ENCODE measurements around the gene D2HGDH. TPM values are rescaled to one million over a fixed set of nuclear protein-coding genes. Genes with fewer than 3 reads are reported as not detected.
A peak's percentile ranks its signal among the peaks of the same experiment; 100 is the strongest.

The D2HGDH gene
- total RNA-seq, 1 donor from 2014 or later = 10.0 TPM

DNA sequence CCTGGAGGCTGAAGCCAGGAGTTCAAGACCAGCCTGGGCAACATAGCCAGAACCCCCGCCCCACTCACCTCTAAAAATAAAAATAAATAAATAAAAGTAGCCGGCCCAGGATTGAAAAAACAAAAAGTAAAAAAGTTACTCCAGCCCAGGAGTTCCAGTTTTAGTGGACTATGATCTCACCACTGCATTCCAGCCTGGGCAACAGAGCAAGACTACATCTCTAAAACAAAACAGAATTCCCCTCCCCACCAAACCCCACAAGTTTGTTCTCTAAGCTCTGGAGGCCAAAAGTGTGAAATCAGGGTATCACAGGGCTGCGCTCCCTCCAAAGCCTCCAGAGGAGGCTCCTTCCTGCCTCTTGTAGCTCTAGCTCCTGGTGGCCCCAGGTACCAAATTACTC lies 1.7 kb downstream of the D2HGDH start:
- Mint-ChIP-seq H3K4me1 (ENCODE audit: low read depth, unreplicated experiment) (peaks cover 2% of the 10 kb centered on the region), H3K9me3 (ENCODE audit: unreplicated experiment) (no peaks in the 10 kb centered on the region), H3K27me3 (ENCODE audit: low read depth, unreplicated experiment) (peaks cover 1% of the 10 kb centered on the region), H3K36me3 (ENCODE audit: low read depth, unreplicated experiment) (no peaks in the 10 kb centered on the region), H3K27ac (ENCODE audit: unreplicated experiment) (peak overlapping the region; percentile 53), H3K4me3 (ENCODE audit: unreplicated experiment) (peak overlapping the region; percentile 85)
- H3K9ac ChIP-seq (ENCODE audit: low read length) = no peak overlapping the region
- no peak overlapping the region for H2AFZ ChIP-seq (ENCODE audit: low read depth, low read length)
- H3K4me3 ChIP-seq (ENCODE audit: insufficient read depth, low read depth, low read length) = no peak overlapping the region
- H3K4me1 ChIP-seq (ENCODE audit: insufficient read depth, low read length) = peaks cover 11% of the 10 kb centered on the region
- no peak for DNase-seq (ENCODE audit: low read depth)
- peaks cover 34% of the 10 kb centered on the region for H4K20me1 ChIP-seq (ENCODE audit: insufficient read depth, low read length)
- no peaks in the 10 kb centered on the region for H3K36me3 ChIP-seq (ENCODE audit: insufficient read depth, low read length)
- no peaks in the 10 kb centered on the region for H3K9me3 ChIP-seq (ENCODE audit: insufficient read depth, low read depth, low read length)
- no peak overlapping the region for H3K4me2 ChIP-seq (ENCODE audit: low read length)
- no peak overlapping the region for H3K27ac ChIP-seq (ENCODE audit: low read depth, low read length)
- peaks cover 6% of the 10 kb centered on the region for H3K79me2 ChIP-seq (ENCODE audit: insufficient read depth, low read length)
- no peaks in the 10 kb centered on the region for H3K27me3 ChIP-seq (ENCODE audit: insufficient read depth, low read length)
- FAIRE-seq = no peak
- TF ChIP-seq, protein P1, sequence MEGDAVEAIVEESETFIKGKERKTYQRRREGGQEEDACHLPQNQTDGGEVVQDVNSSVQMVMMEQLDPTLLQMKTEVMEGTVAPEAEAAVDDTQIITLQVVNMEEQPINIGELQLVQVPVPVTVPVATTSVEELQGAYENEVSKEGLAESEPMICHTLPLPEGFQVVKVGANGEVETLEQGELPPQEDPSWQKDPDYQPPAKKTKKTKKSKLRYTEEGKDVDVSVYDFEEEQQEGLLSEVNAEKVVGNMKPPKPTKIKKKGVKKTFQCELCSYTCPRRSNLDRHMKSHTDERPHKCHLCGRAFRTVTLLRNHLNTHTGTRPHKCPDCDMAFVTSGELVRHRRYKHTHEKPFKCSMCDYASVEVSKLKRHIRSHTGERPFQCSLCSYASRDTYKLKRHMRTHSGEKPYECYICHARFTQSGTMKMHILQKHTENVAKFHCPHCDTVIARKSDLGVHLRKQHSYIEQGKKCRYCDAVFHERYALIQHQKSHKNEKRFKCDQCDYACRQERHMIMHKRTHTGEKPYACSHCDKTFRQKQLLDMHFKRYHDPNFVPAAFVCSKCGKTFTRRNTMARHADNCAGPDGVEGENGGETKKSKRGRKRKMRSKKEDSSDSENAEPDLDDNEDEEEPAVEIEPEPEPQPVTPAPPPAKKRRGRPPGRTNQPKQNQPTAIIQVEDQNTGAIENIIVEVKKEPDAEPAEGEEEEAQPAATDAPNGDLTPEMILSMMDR (IDR thresholded peaks at IDR 0.05; ENCODE audit: insufficient read depth, low read depth, low read length) = no peak
- no peak for TF ChIP-seq EZH2 (IDR thresholded peaks at IDR 0.05; ENCODE audit: insufficient read depth, low read length)

DNA sequence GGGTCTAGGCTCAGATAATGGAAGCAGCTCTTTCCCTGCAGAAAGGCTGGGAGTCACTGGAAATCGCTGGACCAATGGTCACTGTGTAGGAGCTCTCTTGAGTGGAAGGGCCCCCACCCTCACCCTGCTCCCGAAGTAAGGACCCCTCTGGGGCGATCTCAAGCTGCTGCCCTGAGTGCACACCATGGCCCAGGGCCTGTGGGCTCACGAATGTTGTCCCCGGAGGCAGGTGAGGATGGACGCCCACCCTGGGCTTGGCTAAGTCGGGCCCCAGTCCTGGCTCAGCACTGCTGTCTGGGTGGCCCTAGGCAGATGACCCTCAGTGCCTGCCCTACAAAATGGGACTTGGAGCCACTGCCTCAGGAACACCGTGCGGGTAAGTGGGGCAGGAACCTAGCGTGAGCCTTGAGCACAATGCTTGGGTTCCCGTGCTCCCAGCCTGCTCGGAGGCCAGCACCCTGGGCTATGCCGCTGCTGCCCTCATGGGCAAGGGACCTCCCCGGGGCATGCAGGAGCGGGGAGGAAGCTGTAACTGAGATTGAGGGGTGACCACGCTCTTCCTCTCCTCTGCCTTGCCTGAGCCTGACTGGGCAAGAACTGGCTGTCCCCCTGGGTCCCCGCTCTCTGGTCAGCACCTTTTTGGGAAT lies 3.7 kb downstream of the D2HGDH start:
- FAIRE-seq = no peak
- Histone ChIP-seq H3K36me3 (ENCODE audit: insufficient read depth, low read length) (no peaks in the 10 kb centered on the region), H3K4me2 (ENCODE audit: low read length) (no peak overlapping the region), H3K27ac (ENCODE audit: low read depth, low read length) (no peak overlapping the region), H3K4me1 (ENCODE audit: insufficient read depth, low read length) (peaks cover 11% of the 10 kb centered on the region), H3K9me3 (ENCODE audit: insufficient read depth, low read depth, low read length) (no peaks in the 10 kb centered on the region), H3K9ac (ENCODE audit: low read length) (no peak overlapping the region), H3K79me2 (ENCODE audit: insufficient read depth, low read length) (peaks cover 6% of the 10 kb centered on the region), H4K20me1 (ENCODE audit: insufficient read depth, low read length) (peaks cover 44% of the 10 kb centered on the region), H3K4me3 (ENCODE audit: insufficient read depth, low read depth, low read length) (no peak overlapping the region), H3K27me3 (ENCODE audit: insufficient read depth, low read length) (no peaks in the 10 kb centered on the region), H2AFZ (ENCODE audit: low read depth, low read length) (no peak overlapping the region)
- no peaks in the 10 kb centered on the region for H3K9me3 Mint-ChIP-seq (ENCODE audit: unreplicated experiment)
- H3K4me1 Mint-ChIP-seq (ENCODE audit: low read depth, unreplicated experiment) = peaks cover 2% of the 10 kb centered on the region
- H3K36me3 Mint-ChIP-seq (ENCODE audit: low read depth, unreplicated experiment) = no peaks in the 10 kb centered on the region
- H3K4me3 Mint-ChIP-seq (ENCODE audit: unreplicated experiment) = no peak overlapping the region
- no peak for TF ChIP-seq EZH2 (IDR thresholded peaks at IDR 0.05; ENCODE audit: insufficient read depth, low read length)
- TF ChIP-seq, protein P1 (IDR thresholded peaks at IDR 0.05; ENCODE audit: insufficient read depth, low read depth, low read length) = no peak
- H3K27me3 Mint-ChIP-seq (ENCODE audit: low read depth, unreplicated experiment) = no peaks in the 10 kb centered on the region
- no peak overlapping the region for H3K27ac Mint-ChIP-seq (ENCODE audit: unreplicated experiment)
- DNase-seq (ENCODE audit: low read depth) = no peak

DNA sequence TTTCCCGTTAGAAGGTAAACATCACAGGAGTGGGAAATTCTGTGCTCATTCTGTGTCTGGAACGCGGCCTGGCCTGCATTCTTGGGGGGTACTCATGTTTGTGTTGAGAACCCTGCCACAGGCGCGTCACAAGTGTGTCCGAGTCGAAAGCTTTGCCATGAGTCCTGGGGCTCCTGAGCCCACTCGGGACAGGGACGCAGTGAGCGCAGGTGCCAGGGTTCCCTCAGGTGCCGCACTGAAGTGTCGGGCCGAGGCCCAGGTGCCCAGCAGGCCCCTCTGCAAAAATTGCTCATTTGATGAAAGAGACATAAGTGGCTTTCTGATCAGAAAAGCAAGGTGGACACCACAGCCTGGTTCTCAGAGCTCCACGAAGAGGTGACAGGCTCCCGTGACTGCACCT lies 4.7 kb downstream of the D2HGDH start:
- no peaks in the 10 kb centered on the region for H3K9me3 Mint-ChIP-seq (ENCODE audit: unreplicated experiment)
- H3K27me3 ChIP-seq (ENCODE audit: insufficient read depth, low read length) = no peaks in the 10 kb centered on the region
- no peaks in the 10 kb centered on the region for H3K27me3 Mint-ChIP-seq (ENCODE audit: low read depth, unreplicated experiment)
- peaks cover 7% of the 10 kb centered on the region for H3K4me1 ChIP-seq (ENCODE audit: insufficient read depth, low read length)
- H3K79me2 ChIP-seq (ENCODE audit: insufficient read depth, low read length) = peaks cover 6% of the 10 kb centered on the region
- no peak overlapping the region for H3K4me3 Mint-ChIP-seq (ENCODE audit: unreplicated experiment)
- TF ChIP-seq, protein P1 (IDR thresholded peaks at IDR 0.05; ENCODE audit: insufficient read depth, low read depth, low read length) = no peak
- TF ChIP-seq EZH2 (IDR thresholded peaks at IDR 0.05; ENCODE audit: insufficient read depth, low read length) = no peak
- no peak overlapping the region for H3K4me2 ChIP-seq (ENCODE audit: low read length)
- H3K36me3 ChIP-seq (ENCODE audit: insufficient read depth, low read length) = no peaks in the 10 kb centered on the region
- no peak for DNase-seq (ENCODE audit: low read depth)
- no peak overlapping the region for H3K27ac Mint-ChIP-seq (ENCODE audit: unreplicated experiment)
- peaks cover 44% of the 10 kb centered on the region for H4K20me1 ChIP-seq (ENCODE audit: insufficient read depth, low read length)
- no peak overlapping the region for H3K4me3 ChIP-seq (ENCODE audit: insufficient read depth, low read depth, low read length)
- H3K9ac ChIP-seq (ENCODE audit: low read length) = no peak overlapping the region
- peaks cover 2% of the 10 kb centered on the region for H3K4me1 Mint-ChIP-seq (ENCODE audit: low read depth, unreplicated experiment)
- no peaks in the 10 kb centered on the region for H3K9me3 ChIP-seq (ENCODE audit: insufficient read depth, low read depth, low read length)
- no peak overlapping the region for H3K27ac ChIP-seq (ENCODE audit: low read depth, low read length)
- FAIRE-seq = no peak
- no peak overlapping the region for H2AFZ ChIP-seq (ENCODE audit: low read depth, low read length)
- H3K36me3 Mint-ChIP-seq (ENCODE audit: low read depth, unreplicated experiment) = peaks cover 2% of the 10 kb centered on the region
